Naive B cell (primary cell): ENCODE data around the gene PTGES3. TPM values are rescaled to one million over a fixed set of nuclear protein-coding genes. Genes with fewer than 3 reads are reported as not detected.
"Not testable (repeated sequence)": the region's sequence is repeated elsewhere in the genome, so short reads cannot be mapped to it uniquely, and the experiment has no call there.

Experiments
- ATAC-seq, 2 donors: fragments of 150-1000 bp; cut with Tn5 transposase; 2 replicates each; pipeline ENCODE4 v1.10.0; 2021; ENCODE audit warnings: low read depth in 2 of 2, mild to moderate bottlenecking in 2 of 2, moderate library complexity in 2 of 2
- DNase-seq: peaks from one replicate; pipeline ENCODE4 v3.0.0; 2022
- H3K27ac Mint-ChIP-seq, 6 donors: one replicate each; pipeline ENCODE4 v1.8.0; 2020 to 2022; ENCODE audit warnings: mild to moderate bottlenecking in 6 of 6, mixed read lengths in 6 of 6, moderate library complexity in 5 of 6, inconsistent platforms in 2 of 6
- H3K27me3 Mint-ChIP-seq, 3 donors: one replicate each; pipeline ENCODE4 v1.8.0; 2021 to 2022; ENCODE audit warnings: mixed read lengths in 3 of 3, mild to moderate bottlenecking in 1 of 3
- H3K36me3 Mint-ChIP-seq, 2 donors: one replicate each; pipeline ENCODE4 v1.8.0; 2020 to 2022; ENCODE audit warnings: mixed read lengths in 2 of 2, inconsistent platforms in 1 of 2, mild to moderate bottlenecking in 1 of 2
- H3K4me1 Mint-ChIP-seq, 3 donors: one replicate each; pipeline ENCODE4 v1.8.0; 2020 to 2022; ENCODE audit warnings: mixed read lengths in 3 of 3, inconsistent platforms in 1 of 3, mild to moderate bottlenecking in 1 of 3, moderate library complexity in 1 of 3
- H3K4me3 Mint-ChIP-seq, 8 donors: one replicate each; pipeline ENCODE4 v1.8.0; 2020 to 2022; ENCODE audit warnings: mild to moderate bottlenecking in 8 of 8, mixed read lengths in 8 of 8, moderate library complexity in 8 of 8, inconsistent platforms in 2 of 8
- H3K9me3 Mint-ChIP-seq, 7 donors: one replicate each; pipeline ENCODE4 v1.8.0; 2020 to 2022; ENCODE audit warnings: mixed read lengths in 7 of 7, mild to moderate bottlenecking in 5 of 7, inconsistent platforms in 2 of 7, moderate library complexity in 1 of 7
- polyA plus RNA-seq, 6 donors: library from polyadenylated mRNA; unstranded; fragments of 300-500 nt; fragmentation: Illumina TruSeq; gene quantifications; one replicate each; pipeline ENCODE4 v1.2.3, GENCODE V29; 2021; ENCODE audit warnings: low read depth in 6 of 6

PTGES3 gene
- polyA plus RNA-seq, 6 donors from 2014 or later = 176 to 270 (median 203) TPM

DNA sequence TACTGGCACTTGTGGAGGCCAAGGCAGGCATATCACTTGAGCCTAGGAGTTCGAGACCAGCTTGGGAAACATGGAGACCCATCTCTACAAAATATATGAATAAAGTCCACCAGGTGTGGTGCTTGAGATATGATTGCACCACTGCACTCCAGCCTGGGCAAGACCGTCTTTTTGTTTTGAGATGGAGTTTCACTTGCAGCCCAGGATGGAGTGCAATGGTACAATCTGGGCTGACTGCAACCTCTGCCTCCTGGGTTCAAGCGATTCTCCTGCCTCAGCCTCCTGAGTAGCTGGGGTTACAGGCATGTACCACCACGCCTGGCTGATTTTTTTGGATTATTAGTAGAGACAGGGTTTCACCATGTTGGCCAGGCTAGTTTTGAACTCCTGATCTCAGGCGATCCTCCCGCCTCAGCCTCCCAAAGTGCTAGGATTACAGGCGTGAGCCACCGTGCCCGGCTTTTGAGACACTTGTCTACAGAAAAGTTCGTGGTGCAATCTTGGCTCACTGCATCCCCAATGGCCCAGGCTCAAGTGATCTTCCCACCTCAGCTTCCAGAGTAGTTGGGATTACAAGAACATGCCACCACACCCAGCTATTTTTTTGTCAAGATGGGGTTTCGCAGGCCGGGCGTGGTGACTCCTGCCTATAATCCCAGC lies 26.0 kb downstream of the PTGES3 start:
- DNase-seq (no peak), ATAC-seq (no peak)
- Mint-ChIP-seq H3K36me3 (peaks cover 0 to 6% of the 10 kb centered on the region in 2 donors), H3K27ac (peak overlapping the region in 3 of 6 donors; percentile 10 to 41 (median 28)), H3K27me3 (no peaks in the 10 kb centered on the region), H3K4me1 (peaks cover 0 to 5% (median 0%) of the 10 kb centered on the region in 3 donors), H3K9me3 (no peaks in the 10 kb centered on the region), H3K4me3 (no peak overlapping the region)

GRCh38 chr12:56661560-56661959 lies 26.5 kb downstream of the PTGES3 start:
- ATAC-seq (peak in 1 of 2 donors; percentile 32), DNase-seq (no peak)
- Mint-ChIP-seq H3K4me3 (no peak overlapping the region), H3K27ac (peak overlapping the region in 1 of 6 donors; percentile 38), H3K4me1 (peaks cover 0 to 5% (median 0%) of the 10 kb centered on the region in 3 donors), H3K27me3 (no peaks in the 10 kb centered on the region), H3K36me3 (peaks cover 0 to 6% of the 10 kb centered on the region in 2 donors), H3K9me3 (no peaks in the 10 kb centered on the region)

DNA sequence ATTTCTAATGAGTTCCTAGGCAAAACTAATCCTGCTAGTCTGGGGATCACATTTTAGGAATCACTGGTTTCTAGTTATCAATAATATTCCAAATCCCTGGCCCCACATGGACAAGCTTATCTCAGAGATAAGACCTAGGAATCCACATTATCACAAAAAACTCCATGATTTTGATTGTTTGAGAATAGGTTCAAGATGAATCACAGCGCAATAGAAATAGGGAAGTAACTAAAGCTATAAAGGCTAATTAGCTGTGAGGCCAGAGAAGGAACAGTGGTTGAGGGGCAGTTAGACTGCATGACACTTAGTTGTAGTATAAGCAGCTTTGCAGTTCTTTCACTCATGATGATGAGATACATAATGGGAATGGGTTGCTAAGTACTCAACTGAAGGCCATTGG lies 29.2 kb downstream of the PTGES3 start:
- peak overlapping the region in 3 of 6 donors; percentile 35 to 47 (median 36) for H3K27ac Mint-ChIP-seq
- H3K36me3 Mint-ChIP-seq = peaks cover 0 to 6% of the 10 kb centered on the region in 2 donors
- H3K27me3 Mint-ChIP-seq = no peaks in the 10 kb centered on the region
- peaks cover 0 to 5% (median 0%) of the 10 kb centered on the region in 3 donors for H3K4me1 Mint-ChIP-seq
- H3K9me3 Mint-ChIP-seq = peaks cover 0 to 8% (median 4%) of the 10 kb centered on the region in 7 donors
- DNase-seq = no peak
- ATAC-seq = peak in 1 of 2 donors; percentile 43
- H3K4me3 Mint-ChIP-seq = no peak overlapping the region

DNA sequence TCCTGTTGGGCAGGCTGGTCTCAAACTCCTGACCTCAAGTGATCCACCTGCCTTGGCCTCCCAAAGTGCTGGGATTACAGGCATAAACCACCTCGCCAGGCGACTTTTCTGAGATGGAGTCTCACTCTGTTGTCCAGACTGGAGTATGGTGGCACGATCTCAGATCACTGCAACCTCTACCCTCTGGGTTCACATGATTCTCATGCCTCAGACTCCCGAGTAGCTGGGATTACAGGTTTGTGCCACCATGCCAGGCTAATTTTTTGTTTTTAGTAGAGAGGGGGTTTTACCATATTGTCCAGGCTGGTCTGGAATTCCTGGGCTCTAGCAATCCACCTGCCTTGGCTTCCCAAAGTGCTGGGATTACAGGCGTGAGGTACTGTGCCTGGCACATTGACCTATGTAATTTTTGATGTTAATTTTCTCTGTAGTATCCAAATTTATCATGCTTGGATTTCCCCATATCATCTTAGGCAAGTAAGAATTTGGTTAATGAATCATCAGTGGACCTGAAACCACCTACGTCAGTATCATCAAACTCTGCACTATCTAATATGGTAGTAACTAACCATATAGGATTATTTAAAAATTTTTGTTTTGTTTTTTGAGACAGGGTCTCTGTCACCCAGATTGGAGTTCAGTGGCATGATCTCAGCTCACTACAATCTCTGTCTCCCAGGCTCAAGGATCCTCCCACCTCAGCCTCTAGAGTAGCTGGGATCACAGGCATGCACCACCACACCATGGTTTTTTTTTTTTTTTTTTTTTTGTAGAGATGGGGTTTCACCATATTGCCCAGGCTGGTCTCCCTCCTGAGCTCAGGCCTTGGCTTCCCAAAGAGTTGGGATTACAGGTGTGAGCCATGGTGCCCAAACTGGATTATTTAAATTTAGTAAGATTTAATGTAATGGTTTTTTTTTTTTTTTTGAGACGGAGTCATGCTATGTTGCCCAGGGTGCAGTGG lies 30.4 kb downstream of the PTGES3 start:
- no peaks in the 10 kb centered on the region for H3K27me3 Mint-ChIP-seq
- DNase-seq = no peak
- H3K9me3 Mint-ChIP-seq = peaks cover 0 to 18% (median 14%) of the 10 kb centered on the region in 7 donors
- H3K36me3 Mint-ChIP-seq = peaks cover 0 to 10% of the 10 kb centered on the region in 2 donors
- no peak overlapping the region for H3K4me3 Mint-ChIP-seq
- H3K4me1 Mint-ChIP-seq = no peaks in the 10 kb centered on the region
- H3K27ac Mint-ChIP-seq = peak overlapping the region in 1 of 6 donors; percentile 74
- peak in 1 of 2 donors; percentile 25 for ATAC-seq

GRCh38 chr12:56653781-56654180 lies 34.3 kb downstream of the PTGES3 start:
- H3K4me1 Mint-ChIP-seq, DNase-seq, H3K27me3 Mint-ChIP-seq, ATAC-seq, H3K4me3 Mint-ChIP-seq: not testable (repeated sequence)
- Mint-ChIP-seq H3K9me3 (peaks cover 0 to 20% (median 16%) of the 10 kb centered on the region in 7 donors), H3K36me3 (peaks cover 0 to 12% of the 10 kb centered on the region in 2 donors), H3K27ac (peak overlapping the region in 1 of 6 donors; percentile 13)

DNA sequence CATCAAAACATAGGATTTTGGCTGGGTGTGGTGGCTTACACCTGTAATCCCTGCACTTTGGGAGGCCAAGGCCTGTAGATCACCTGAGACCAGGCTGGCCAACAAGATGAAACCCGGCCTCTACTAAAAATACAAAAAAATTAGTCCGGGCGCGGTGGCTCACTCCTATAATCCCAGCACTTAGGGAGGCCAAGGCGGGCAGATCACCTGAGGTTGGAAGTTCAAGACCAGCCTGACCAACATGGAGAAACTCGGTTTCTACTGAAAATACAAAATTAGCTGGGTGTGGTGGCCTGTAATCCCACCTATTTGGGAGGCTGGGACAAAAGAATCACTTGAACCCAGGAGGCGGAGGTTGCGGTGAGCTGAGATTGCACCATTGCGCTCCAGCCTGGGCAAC lies 40.1 kb downstream of the PTGES3 start:
- H3K9me3 Mint-ChIP-seq, ATAC-seq, DNase-seq, H3K27me3 Mint-ChIP-seq: not testable (repeated sequence)
- Mint-ChIP-seq H3K4me1 (peaks cover 11 to 32% (median 24%) of the 10 kb centered on the region in 3 donors), H3K36me3 (peaks cover 7 to 13% of the 10 kb centered on the region in 2 donors), H3K4me3 (peak overlapping the region in 2 of 8 donors; percentile 15 to 57), H3K27ac (peak overlapping the region in 1 of 6 donors; percentile 77)

DNA sequence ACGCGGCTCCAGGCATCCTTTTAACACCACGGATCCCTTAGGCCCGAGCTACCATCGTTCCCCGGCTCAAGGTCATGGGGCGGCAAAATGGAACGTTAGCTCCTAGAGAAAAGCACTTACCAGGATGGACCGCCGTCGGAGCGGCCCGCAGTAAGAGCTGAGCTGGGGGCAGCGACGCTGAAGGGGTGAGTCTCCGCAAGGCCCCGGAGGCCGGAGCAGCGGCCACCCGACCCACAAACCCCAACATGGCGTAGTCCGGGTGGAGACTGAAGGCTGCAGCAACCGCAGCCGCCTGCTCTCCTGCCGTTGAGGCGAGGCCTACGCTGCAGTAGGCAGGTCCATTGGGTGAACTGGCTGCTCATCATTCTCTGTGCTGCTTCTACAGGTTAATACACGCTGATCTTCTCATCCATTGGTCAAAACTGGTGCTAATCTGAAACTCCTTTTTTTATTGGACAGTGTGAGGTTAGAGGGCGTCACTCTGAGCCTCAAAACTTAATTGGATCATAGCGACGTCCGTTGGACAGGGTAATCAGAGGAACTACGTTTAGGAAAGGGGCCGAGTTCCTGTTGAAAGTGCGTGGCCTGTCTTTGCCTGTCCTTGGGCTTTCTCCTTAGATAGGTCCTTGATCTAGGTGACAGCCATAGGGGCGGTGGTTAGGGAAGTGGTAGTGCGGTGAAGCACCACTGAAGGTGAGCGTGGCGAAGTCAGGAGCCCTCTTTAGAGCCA lies 42.2 kb downstream of the PTGES3 start, which contains the start of gene ATP5F1B:
ATP5F1B (minus strand) TSS at position 268 of the 730 bp plus-strand sequence; CDS start at position 247, 21 bp downstream.
- peaks cover 7 to 8% of the 10 kb centered on the region in 2 donors for H3K36me3 Mint-ChIP-seq
- peak within 1 kb of the TSS; percentile 79 to 98 (median 96) for H3K4me3 Mint-ChIP-seq
- H3K4me1 Mint-ChIP-seq = peaks cover 11 to 32% (median 24%) of the 10 kb centered on the region in 3 donors
- H3K27me3 Mint-ChIP-seq = no peaks in the 10 kb centered on the region
- H3K9me3 Mint-ChIP-seq = no peaks in the 10 kb centered on the region
- peak; percentile 94 for DNase-seq
- peak within 1 kb of the TSS; percentile 95 to 99 (median 98) for H3K27ac Mint-ChIP-seq
- peak; percentile 95 to 96 for ATAC-seq

DNA sequence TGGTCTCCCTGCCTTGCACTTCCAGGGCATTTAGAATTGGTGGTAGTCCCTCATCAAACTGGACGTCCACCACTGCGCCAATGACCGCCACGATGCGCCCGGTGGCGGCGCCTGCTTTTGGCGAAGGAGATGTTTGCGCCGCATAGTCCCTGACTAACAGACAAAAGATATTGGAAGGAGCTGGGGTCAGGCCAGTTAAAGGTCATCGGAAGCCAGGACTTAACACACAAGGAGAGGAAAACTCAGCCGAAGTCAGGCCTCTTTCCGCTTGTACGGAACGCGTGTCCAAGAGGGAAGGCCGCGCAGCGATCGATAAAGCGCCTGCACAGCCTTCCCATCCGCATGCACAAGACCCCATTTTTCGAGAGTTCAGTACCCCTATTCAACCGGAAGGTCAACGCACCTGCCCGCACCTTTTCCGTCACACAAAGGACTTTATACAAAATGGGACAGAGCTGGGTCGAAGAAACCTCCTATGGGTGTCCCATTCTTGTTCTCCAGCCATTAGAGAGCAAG lies 42.8 kb downstream of the PTGES3 start:
- Mint-ChIP-seq H3K27ac (peak overlapping the region; percentile 95 to 99 (median 98)), H3K9me3 (no peaks in the 10 kb centered on the region), H3K4me1 (peaks cover 11 to 32% (median 24%) of the 10 kb centered on the region in 3 donors), H3K36me3 (peaks cover 12% of the 10 kb centered on the region in 2 donors), H3K4me3 (peak overlapping the region; percentile 79 to 98 (median 96)), H3K27me3 (no peaks in the 10 kb centered on the region)
- ATAC-seq (no peak), DNase-seq (no peak)

DNA sequence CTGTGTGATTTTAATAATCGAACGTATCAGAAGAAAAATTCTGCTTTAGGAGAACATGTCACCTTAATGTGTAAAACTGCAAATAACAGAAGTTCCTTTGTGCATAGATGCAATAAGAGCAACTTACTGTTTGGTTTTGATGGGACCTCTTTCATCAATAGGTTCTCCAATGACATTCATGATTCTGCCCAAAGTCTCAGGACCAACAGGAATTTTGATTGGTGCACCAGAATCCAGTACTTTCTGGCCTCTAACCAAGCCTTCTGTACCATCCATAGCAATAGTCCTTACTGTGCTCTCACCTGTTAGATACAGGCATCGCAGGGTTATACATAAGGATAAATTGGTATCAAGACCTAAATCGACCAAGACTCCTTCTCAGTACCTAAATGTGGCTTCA lies 43.4 kb downstream of the PTGES3 start:
- Mint-ChIP-seq H3K27ac (peak overlapping the region; percentile 65 to 99 (median 98)), H3K27me3 (no peaks in the 10 kb centered on the region), H3K36me3 (peaks cover 12 to 18% of the 10 kb centered on the region in 2 donors), H3K4me3 (peak overlapping the region; percentile 79 to 98 (median 96)), H3K9me3 (no peaks in the 10 kb centered on the region), H3K4me1 (peaks cover 11 to 35% (median 24%) of the 10 kb centered on the region in 3 donors)
- DNase-seq (no peak), ATAC-seq (no peak)

DNA sequence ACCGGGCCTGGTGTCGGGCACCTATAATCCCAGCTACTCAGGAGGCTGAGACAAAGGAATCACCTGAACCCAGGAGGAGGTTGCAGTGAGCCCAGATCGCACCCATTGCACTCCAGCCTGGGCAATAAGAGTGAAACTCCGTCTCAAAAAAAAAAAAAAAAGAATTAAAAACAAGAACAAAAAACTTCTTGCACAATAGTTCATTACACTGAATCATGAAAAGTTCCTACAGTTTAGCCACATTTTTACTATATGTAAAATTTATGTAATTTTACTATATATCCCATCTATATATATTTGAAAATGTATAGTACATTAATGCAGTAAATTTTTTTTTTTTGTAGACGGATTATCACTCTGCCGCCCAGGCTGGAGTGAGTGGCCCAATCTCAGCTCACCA lies 46.9 kb downstream of the PTGES3 start:
- H3K9me3 Mint-ChIP-seq = no peaks in the 10 kb centered on the region
- no peak overlapping the region for H3K4me3 Mint-ChIP-seq
- DNase-seq = no peak
- H3K4me1 Mint-ChIP-seq = peaks cover 19 to 50% (median 32%) of the 10 kb centered on the region in 3 donors
- H3K27me3 Mint-ChIP-seq = no peaks in the 10 kb centered on the region
- no peak overlapping the region for H3K27ac Mint-ChIP-seq
- no peak for ATAC-seq
- H3K36me3 Mint-ChIP-seq = peaks cover 24 to 25% of the 10 kb centered on the region in 2 donors

DNA sequence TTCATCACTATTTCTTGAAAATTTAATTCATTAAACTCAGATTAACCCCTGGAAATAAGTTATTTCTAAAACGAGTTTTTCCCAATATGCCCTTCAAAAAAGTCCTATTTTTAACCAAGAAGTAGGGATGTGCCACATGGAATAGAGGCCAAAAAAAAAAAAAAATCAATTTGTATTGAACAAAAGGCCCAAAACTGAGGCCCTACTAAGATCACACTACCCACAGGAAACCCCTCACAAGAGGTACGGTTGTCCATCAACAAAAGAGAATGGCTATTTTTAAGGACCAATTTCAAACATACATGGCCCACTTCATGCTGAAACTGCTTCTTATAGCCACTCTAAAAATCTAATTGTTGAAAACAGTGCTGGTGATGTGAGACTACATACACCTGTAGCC lies 50.5 kb downstream of the PTGES3 start:
- peaks cover 42 to 59% (median 47%) of the 10 kb centered on the region in 3 donors for H3K4me1 Mint-ChIP-seq
- DNase-seq = no peak
- ATAC-seq = no peak

DNA sequence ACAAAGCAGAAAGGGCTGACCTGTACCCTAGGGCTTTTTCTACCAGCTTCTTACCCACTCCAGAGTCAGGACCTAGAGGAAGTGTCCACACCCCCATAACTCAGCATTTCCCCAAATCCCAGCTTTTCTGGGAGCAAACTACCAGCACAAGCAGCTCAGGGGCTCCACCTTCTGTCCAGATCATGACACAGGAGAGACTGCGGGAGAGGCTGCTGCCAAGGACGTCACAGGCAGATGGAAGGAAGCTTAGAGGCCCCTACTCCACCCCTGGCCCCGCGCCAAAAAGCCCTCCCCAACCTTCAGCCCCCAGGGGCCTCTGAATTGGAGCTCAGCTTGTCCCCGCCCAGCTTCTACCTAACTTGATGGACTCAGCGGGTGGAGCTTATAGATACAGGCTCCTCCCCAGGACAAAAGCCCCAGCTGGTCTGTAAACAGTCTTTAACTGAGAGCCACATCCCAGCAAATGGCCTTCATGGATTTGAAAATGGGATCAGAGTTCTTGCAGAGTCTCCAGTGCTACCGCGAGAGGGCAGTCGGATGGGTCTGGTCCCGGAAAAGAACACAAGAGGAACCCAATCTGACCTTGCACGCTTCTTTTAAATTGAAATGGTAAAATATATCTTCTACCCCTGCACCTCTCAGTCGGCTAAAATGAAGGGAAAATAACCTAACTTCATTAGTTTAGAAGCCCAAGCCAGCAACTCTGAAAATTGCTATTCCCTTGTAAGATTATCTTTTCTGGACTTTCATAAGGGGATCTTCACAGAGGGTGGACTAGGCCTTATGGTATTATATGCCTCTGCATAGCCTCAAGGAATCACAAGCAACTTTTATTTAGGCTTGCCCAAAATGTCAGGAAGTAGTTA lies 51.2 kb downstream of the PTGES3 start:
- peak overlapping the region; percentile 86 to 99 (median 94) for H3K4me3 Mint-ChIP-seq
- H3K4me1 Mint-ChIP-seq = peaks cover 47 to 66% (median 54%) of the 10 kb centered on the region in 3 donors
- no peaks in the 10 kb centered on the region for H3K9me3 Mint-ChIP-seq
- H3K27me3 Mint-ChIP-seq = no peaks in the 10 kb centered on the region
- DNase-seq = peak; percentile 98
- peak overlapping the region; percentile 91 to 99 (median 99) for H3K27ac Mint-ChIP-seq
- H3K36me3 Mint-ChIP-seq = peaks cover 16 to 18% of the 10 kb centered on the region in 2 donors
- peak; percentile 72 to 77 for ATAC-seq

More for the DNA sequence above, 50.5 kb downstream of the PTGES3 start:
- Mint-ChIP-seq H3K27ac (peak overlapping the region in 4 of 6 donors; percentile 57 to 99 (median 94)), H3K27me3 (no peaks in the 10 kb centered on the region), H3K4me3 (peak overlapping the region in 5 of 8 donors; percentile 20 to 99 (median 44)), H3K36me3 (peaks cover 16 to 18% of the 10 kb centered on the region in 2 donors), H3K9me3 (no peaks in the 10 kb centered on the region)
